HCT116 (cell line): ENCODE measurements around the gene GHR. TPM values are rescaled to one million over a fixed set of nuclear protein-coding genes. Genes with fewer than 3 reads are reported as not detected.

Source experiments
- ATAC-seq: fragments of 200-7000 bp; cut with Tn5 transposase; 2 replicates; pipeline ENCODE4 v1.9.1; 2020; ENCODE audit warnings: mild to moderate bottlenecking, moderate library complexity
- BruUV-seq: library from RNA; stranded (reverse); fragments of 400-500 nt; replicated peaks from 2 replicates; lab custom pipeline; 2021; lab: Mats Ljungman, UMichigan
- CTCF ChIA-PET: fragments of 300-600 bp; sonication (Branson Sonifier 250); formaldehyde crosslinking; loops from one replicate; lab custom pipeline; 2021; ENCODE audit warnings: antibody characterized with exemption; lab: Charles Lee
- POLR2A ChIA-PET: fragments of 300-600, 350-600 bp; sonication (Branson Sonifier 250); formaldehyde crosslinking; loops from one replicate; lab custom pipeline; 2021; ENCODE audit warnings: antibody characterized with exemption; lab: Charles Lee
- RAD21 ChIA-PET, 2 experiments: fragments of 300-600 bp; sonication (Branson Sonifier 250); formaldehyde crosslinking; loops; one replicate each; lab custom pipeline; 2023; ENCODE audit warnings: low total read pairs in 2 of 2; ENCODE audit not compliant: uncharacterized antibody in 2 of 2, unreplicated experiment in 2 of 2, low non-redundant PET in 1 of 2; lab: Charles Lee
- DNase-seq: peaks from one replicate; pipeline ENCODE4 v3.0.0-alpha.2; 2010; ENCODE audit warnings: low read depth, low spot score
- H2AFZ ChIP-seq: fragments of 200-600 bp; shearing (Covaris generic), sonication (generic); 2 replicates; pipeline ENCODE4 v1.6.1; 2017; ENCODE audit warnings: low read depth, mixed run types, mixed read lengths, antibody characterized with exemption, low read length; ENCODE audit not compliant: poor library complexity, severe bottlenecking
- H3K27ac ChIP-seq: 2 replicates; pipeline ENCODE4 v1.5.1; 2012; ENCODE audit warnings: low read depth, low read length
- H3K27me3 ChIP-seq: fragments of 200-600 bp; sonication (generic); 2 replicates; pipeline ENCODE4 v1.6.1; 2016; ENCODE audit warnings: mixed run types, low read length, mixed read lengths; ENCODE audit not compliant: insufficient read depth
- H3K36me3 ChIP-seq, 2 experiments: fragments of 200-500 bp in 1 of 2; fragments of 200-600 bp in 1 of 2; sonication (Bioruptor generic) in 1 of 2; sonication (generic) in 1 of 2; 2 replicates each; pipeline versions ENCODE4 v1.5.1 to v1.6.1; 2014 to 2016; ENCODE audit warnings: low read length in 2 of 2, inconsistent platforms in 1 of 2, mixed read lengths in 1 of 2, mixed run types in 1 of 2; ENCODE audit not compliant: insufficient read depth in 2 of 2, control insufficient read depth in 1 of 2
- H3K4me1 ChIP-seq, 2 experiments: fragments of 200-600 bp in 1 of 2; sonication (generic) in 1 of 2; 2 replicates each; pipeline versions ENCODE4 v1.5.1 to v1.6.1; 2012 to 2017; ENCODE audit warnings: low read length in 2 of 2, inconsistent platforms in 1 of 2, mild to moderate bottlenecking in 1 of 2, mixed read lengths in 1 of 2, mixed run types in 1 of 2, moderate library complexity in 1 of 2; ENCODE audit not compliant: insufficient read depth in 2 of 2, control insufficient read depth in 1 of 2
- H3K4me2 ChIP-seq: fragments of 200-600 bp; sonication (generic); 2 replicates; pipeline ENCODE4 v1.6.1; 2017; ENCODE audit warnings: mixed run types, low read length, mixed read lengths
- H3K4me3 ChIP-seq, 2 experiments: fragments of 200-600 bp in 1 of 2; sonication (generic) in 1 of 2; replicated peaks in 1 of 2; 2 replicates each; pipeline ENCODE4 v1.5.1; 2011 to 2016; ENCODE audit warnings: low read length in 2 of 2, control low read depth in 1 of 2, low read depth in 1 of 2, mild to moderate bottlenecking in 1 of 2, mixed read lengths in 1 of 2, mixed run types in 1 of 2
- H3K79me2 ChIP-seq: fragments of 200-600 bp; sonication (generic); 2 replicates; pipeline ENCODE4 v1.6.1; 2017; ENCODE audit warnings: mild to moderate bottlenecking, mixed run types, low read length, moderate library complexity, mixed read lengths; ENCODE audit not compliant: insufficient read depth
- H3K9ac ChIP-seq: fragments of 200-600 bp; sonication (generic); 2 replicates; pipeline ENCODE4 v1.6.1; 2016; ENCODE audit warnings: low read length, mixed read lengths
- H3K9me2 ChIP-seq: fragments of 200-600 bp; sonication (generic), shearing (Covaris generic); 2 replicates; pipeline ENCODE4 v1.6.1; 2017; ENCODE audit warnings: mixed run types, mild to moderate bottlenecking, moderate library complexity; ENCODE audit not compliant: insufficient read depth
- H3K9me3 ChIP-seq, 2 experiments: fragments of 200-500 bp in 1 of 2; fragments of 200-600 bp in 1 of 2; sonication (Bioruptor generic) in 1 of 2; sonication (generic) in 1 of 2; 2 replicates each; pipeline ENCODE4 v1.6.1; 2014 to 2017; ENCODE audit warnings: low read length in 2 of 2, mixed read lengths in 2 of 2, inconsistent platforms in 1 of 2, low read depth in 1 of 2, mild to moderate bottlenecking in 1 of 2, mixed run types in 1 of 2, moderate library complexity in 1 of 2; ENCODE audit not compliant: control insufficient read depth in 1 of 2, insufficient read depth in 1 of 2
- H4K20me1 ChIP-seq: fragments of 200-600 bp; sonication (generic), shearing (Covaris generic); 2 replicates; pipeline ENCODE4 v1.6.1; 2017; ENCODE audit warnings: mixed run types, mild to moderate bottlenecking, moderate library complexity; ENCODE audit not compliant: insufficient read depth
- CBX3 ChIP-seq: IDR thresholded peaks from 2 replicates; pipeline ENCODE4 v1.6.1; 2012; ENCODE audit warnings: low read depth
- CEBPB ChIP-seq: IDR thresholded peaks from 2 replicates; pipeline ENCODE4 v1.6.1; 2012; ENCODE audit warnings: low read depth
- EGR1 ChIP-seq: IDR thresholded peaks from 2 replicates; pipeline ENCODE4 v1.6.1; 2012; ENCODE audit warnings: low read depth
- EZH2 ChIP-seq: fragments of 200-600 bp; sonication (generic); IDR thresholded peaks from 2 replicates; pipeline ENCODE4 v1.6.1; 2017; ENCODE audit warnings: antibody characterized with exemption, mixed run types
- FOSL1 ChIP-seq: IDR thresholded peaks from 2 replicates; pipeline ENCODE4 v1.6.1; 2012; ENCODE audit warnings: low read depth
- JUND ChIP-seq: IDR thresholded peaks from 2 replicates; pipeline ENCODE4 v1.6.1; 2012
- POLR2A ChIP-seq: IDR thresholded peaks from 2 replicates; pipeline ENCODE4 v1.7.0; 2011; ENCODE audit warnings: borderline replicate concordance; ENCODE audit not compliant: insufficient read depth, insufficient read length; ENCODE audit errors: extremely low read depth
- POLR2AphosphoS5 ChIP-seq: IDR thresholded peaks from 2 replicates; pipeline ENCODE4 v1.6.1; 2011; ENCODE audit warnings: mild to moderate bottlenecking, low read depth, low read length, moderate library complexity
- RAD21 ChIP-seq: IDR thresholded peaks from 2 replicates; pipeline ENCODE4 v1.6.1; 2012; ENCODE audit warnings: low read depth, mild to moderate bottlenecking
- SIN3A ChIP-seq: IDR thresholded peaks from 2 replicates; pipeline ENCODE4 v1.6.1; 2012; ENCODE audit warnings: low read depth
- SP1 ChIP-seq: IDR thresholded peaks from 2 replicates; pipeline ENCODE4 v1.6.1; 2012; ENCODE audit warnings: low read depth
- TCF7L2 ChIP-seq: IDR thresholded peaks from 2 replicates; pipeline ENCODE4 v1.7.0; 2011; ENCODE audit warnings: borderline replicate concordance, inconsistent platforms; ENCODE audit not compliant: insufficient read depth, insufficient read length; ENCODE audit errors: extremely low read depth
- YY1 ChIP-seq: IDR thresholded peaks from 2 replicates; pipeline ENCODE4 v1.6.1; 2011; ENCODE audit warnings: low read length, low read depth, moderate library complexity, mild to moderate bottlenecking; ENCODE audit not compliant: insufficient replicate concordance; ENCODE audit errors: extremely low read depth
- ZFX ChIP-seq: fragments of 450-650 bp; IDR thresholded peaks from 2 replicates; pipeline ENCODE4 v1.6.1; 2017
- ZNF274 ChIP-seq: fragments of 200-500 bp; sonication (Bioruptor generic); IDR thresholded peaks from 2 replicates; pipeline ENCODE4 v1.6.1; 2014; ENCODE audit warnings: mild to moderate bottlenecking, low read depth, low read length, inconsistent platforms
- intact Hi-C: fragments of 100-400 bp; cut with micrococcal nuclease; formaldehyde crosslinking; loops from 2 replicates; pipeline ENCODE4 v1.10.0; 2022
- total RNA-seq: library from RNA; stranded (reverse); gene quantifications from one replicate; pipeline ENCODE4 v1.2.1, GENCODE V29; 2021; ENCODE audit not compliant: unreplicated experiment
- TF ChIP-seq, protein P1 (sequence below): IDR thresholded peaks from 2 replicates; pipeline ENCODE4 v1.6.1; 2012
- TF ChIP-seq, protein P2 (sequence below): IDR thresholded peaks from 2 replicates; pipeline ENCODE4 v1.6.1; 2012
- TF ChIP-seq, protein P3 (sequence below): IDR thresholded peaks from 2 replicates; pipeline ENCODE4 v1.6.1; 2011; ENCODE audit warnings: mild to moderate bottlenecking, low read length, moderate library complexity; ENCODE audit not compliant: insufficient replicate concordance; ENCODE audit errors: extremely low read depth

GHR gene
- total RNA-seq, 1 experiment from 2014 or later: not detected

DNA sequence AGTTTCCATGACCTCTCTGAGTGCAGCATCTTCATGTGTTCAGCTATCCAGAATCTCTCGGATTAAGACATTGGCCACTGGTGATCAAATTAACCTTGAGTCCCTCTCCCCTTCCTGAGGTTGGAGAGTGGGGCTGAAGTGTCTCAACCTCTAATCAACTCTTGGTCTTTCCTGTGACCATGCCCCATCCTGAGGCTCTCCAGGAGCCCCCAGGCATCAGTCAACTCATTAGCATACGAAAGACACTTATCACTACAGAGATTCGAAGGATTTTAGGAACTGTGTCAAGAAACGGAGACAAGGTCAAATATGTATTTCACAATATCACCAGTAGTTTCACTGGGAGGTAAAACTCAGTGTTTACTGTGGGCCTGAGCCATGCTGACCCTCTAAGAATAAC lies 203.2 kb downstream of the GHR start:
- no peaks in the 10 kb centered on the region for H3K9me3 ChIP-seq
- ChIA-PET CTCF (no interaction called here), POLR2A (no interaction called here), RAD21 (no interaction called here)
- no peak overlapping the region for H3K4me2 ChIP-seq
- ATAC-seq (no peak), DNase-seq (no peak)
- H4K20me1 ChIP-seq: no peaks in the 10 kb centered on the region
- no peak overlapping the region for H3K27ac ChIP-seq
- BruUV-seq: no TSS peak
- no peaks in the 10 kb centered on the region for H3K9me2 ChIP-seq
- H3K9ac ChIP-seq: no peak overlapping the region
- H3K79me2 ChIP-seq: no peaks in the 10 kb centered on the region
- TF ChIP-seq SIN3A: no peak
- no peak for TF ChIP-seq EZH2
- TF ChIP-seq TCF7L2: no peak
- TF ChIP-seq RAD21: no peak
- TF ChIP-seq JUND: no peak
- TF ChIP-seq POLR2AphosphoS5: no peak
- H3K27me3 ChIP-seq: peaks cover 15% of the 10 kb centered on the region
- H3K36me3 ChIP-seq: no peaks in the 10 kb centered on the region
- intact Hi-C loops: no loop called here
- H2AFZ ChIP-seq: no peak overlapping the region
- no peaks in the 10 kb centered on the region for H3K4me1 ChIP-seq
- no peak overlapping the region for H3K4me3 ChIP-seq

DNA sequence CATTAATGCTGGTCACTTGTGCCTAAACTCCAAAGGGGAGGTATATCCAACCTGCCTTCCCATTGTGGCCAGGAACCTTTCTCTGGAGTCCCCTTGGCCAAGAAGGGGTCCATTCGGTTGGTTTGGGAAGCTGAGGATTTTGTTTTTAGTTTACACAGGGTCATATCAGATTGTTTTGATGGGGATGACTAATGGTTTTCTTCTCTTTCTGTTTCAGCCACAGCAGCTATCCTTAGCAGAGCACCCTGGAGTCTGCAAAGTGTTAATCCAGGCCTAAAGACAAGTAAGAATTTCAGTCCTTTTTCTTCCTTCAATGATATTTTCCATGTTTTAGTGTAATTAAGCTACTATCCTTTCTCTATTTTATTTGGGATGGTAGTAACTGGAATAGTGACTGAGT lies 205.6 kb downstream of the GHR start:
- RAD21 ChIA-PET: no interaction called here
- no peak overlapping the region for H3K9ac ChIP-seq
- no peaks in the 10 kb centered on the region for H3K4me1 ChIP-seq
- no peak overlapping the region for H3K4me3 ChIP-seq
- no peaks in the 10 kb centered on the region for H3K9me3 ChIP-seq
- no TSS peak for BruUV-seq
- no peaks in the 10 kb centered on the region for H4K20me1 ChIP-seq
- POLR2A ChIA-PET: no interaction called here
- no peak for ATAC-seq
- H2AFZ ChIP-seq: no peak overlapping the region
- intact Hi-C loops: no loop called here
- no peak overlapping the region for H3K4me2 ChIP-seq
- H3K79me2 ChIP-seq: no peaks in the 10 kb centered on the region
- no peaks in the 10 kb centered on the region for H3K9me2 ChIP-seq
- CTCF ChIA-PET: no interaction called here
- TF ChIP-seq TCF7L2 (no peak), POLR2AphosphoS5 (no peak), ZFX (no peak), POLR2A (no peak), EGR1 (no peak), SIN3A (no peak), CBX3 (no peak), CEBPB (no peak), FOSL1 (no peak), ZNF274 (no peak), YY1 (no peak), SP1 (no peak), JUND (no peak), EZH2 (no peak)
- TF ChIP-seq, protein P1, sequence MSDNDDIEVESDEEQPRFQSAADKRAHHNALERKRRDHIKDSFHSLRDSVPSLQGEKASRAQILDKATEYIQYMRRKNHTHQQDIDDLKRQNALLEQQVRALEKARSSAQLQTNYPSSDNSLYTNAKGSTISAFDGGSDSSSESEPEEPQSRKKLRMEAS: no peak
- TF ChIP-seq, protein P2, sequence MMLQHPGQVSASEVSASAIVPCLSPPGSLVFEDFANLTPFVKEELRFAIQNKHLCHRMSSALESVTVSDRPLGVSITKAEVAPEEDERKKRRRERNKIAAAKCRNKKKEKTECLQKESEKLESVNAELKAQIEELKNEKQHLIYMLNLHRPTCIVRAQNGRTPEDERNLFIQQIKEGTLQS: no peak
- TF ChIP-seq, protein P3, sequence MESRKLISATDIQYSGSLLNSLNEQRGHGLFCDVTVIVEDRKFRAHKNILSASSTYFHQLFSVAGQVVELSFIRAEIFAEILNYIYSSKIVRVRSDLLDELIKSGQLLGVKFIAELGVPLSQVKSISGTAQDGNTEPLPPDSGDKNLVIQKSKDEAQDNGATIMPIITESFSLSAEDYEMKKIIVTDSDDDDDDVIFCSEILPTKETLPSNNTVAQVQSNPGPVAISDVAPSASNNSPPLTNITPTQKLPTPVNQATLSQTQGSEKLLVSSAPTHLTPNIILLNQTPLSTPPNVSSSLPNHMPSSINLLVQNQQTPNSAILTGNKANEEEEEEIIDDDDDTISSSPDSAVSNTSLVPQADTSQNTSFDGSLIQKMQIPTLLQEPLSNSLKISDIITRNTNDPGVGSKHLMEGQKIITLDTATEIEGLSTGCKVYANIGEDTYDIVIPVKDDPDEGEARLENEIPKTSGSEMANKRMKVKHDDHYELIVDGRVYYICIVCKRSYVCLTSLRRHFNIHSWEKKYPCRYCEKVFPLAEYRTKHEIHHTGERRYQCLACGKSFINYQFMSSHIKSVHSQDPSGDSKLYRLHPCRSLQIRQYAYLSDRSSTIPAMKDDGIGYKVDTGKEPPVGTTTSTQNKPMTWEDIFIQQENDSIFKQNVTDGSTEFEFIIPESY: no peak
- H3K27ac ChIP-seq: no peak overlapping the region
- peaks cover 15% of the 10 kb centered on the region for H3K27me3 ChIP-seq
- no peaks in the 10 kb centered on the region for H3K36me3 ChIP-seq
- DNase-seq: no peak
